C4-2B (cell line): ENCODE data around the gene NAIF1.

ENCODE experiments used
- ZFX ChIP-seq: fragments of 450-650 bp; IDR thresholded peaks from 2 replicates; pipeline ENCODE4 v1.6.1; 2017
- TF ChIP-seq, protein P1 (sequence below): fragments of 450-650 bp; conservative IDR thresholded peaks from 2 replicates; pipeline ENCODE4 v1.5.1; 2017; ENCODE audit warnings: mild to moderate bottlenecking

GRCh38 chr9:128097543-128098296 is 30.6 kb upstream of the NAIF1 start:
- TF ChIP-seq, protein P1, sequence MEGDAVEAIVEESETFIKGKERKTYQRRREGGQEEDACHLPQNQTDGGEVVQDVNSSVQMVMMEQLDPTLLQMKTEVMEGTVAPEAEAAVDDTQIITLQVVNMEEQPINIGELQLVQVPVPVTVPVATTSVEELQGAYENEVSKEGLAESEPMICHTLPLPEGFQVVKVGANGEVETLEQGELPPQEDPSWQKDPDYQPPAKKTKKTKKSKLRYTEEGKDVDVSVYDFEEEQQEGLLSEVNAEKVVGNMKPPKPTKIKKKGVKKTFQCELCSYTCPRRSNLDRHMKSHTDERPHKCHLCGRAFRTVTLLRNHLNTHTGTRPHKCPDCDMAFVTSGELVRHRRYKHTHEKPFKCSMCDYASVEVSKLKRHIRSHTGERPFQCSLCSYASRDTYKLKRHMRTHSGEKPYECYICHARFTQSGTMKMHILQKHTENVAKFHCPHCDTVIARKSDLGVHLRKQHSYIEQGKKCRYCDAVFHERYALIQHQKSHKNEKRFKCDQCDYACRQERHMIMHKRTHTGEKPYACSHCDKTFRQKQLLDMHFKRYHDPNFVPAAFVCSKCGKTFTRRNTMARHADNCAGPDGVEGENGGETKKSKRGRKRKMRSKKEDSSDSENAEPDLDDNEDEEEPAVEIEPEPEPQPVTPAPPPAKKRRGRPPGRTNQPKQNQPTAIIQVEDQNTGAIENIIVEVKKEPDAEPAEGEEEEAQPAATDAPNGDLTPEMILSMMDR: no peak
- TF ChIP-seq ZFX: no peak
